Measurements from ENCODE around the gene GH1.

GH1 gene

DNA sequence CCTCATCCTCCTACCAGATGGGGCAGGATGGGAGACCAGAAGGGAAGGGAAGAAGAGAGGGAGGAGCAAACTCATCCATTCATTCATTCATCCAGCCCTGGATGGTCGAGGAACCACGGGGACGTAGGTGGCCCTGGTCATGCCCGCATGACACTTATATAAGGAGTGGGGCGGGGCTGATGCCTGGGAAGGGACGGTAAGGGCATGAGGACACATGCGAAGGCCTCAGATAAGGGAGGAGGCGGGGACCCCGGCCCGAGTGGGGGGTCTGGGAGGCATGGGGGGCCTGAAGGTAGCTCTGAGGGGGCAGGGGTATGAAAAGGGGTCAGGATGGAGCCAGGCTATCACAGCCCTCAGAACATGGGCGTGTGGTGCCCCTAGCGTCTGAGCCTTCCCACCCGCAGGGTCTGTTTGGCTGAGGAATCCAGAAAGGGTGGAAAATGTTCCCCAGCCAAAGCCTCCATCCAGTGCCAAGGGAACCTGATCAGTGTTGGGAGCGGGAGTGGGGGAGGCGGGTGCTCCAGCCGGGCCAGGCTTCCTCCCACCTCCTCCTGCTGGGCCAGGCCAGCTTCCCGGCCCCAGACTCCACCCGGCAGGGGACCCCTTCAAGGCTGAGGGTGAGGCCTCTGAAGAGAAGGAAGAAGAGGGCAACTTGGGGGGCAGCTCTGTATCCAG lies 31.1 kb upstream of the GH1 start:
- H3K27ac ChIP-seq, result no peak overlapping the region
- TF ChIP-seq, protein P1, sequence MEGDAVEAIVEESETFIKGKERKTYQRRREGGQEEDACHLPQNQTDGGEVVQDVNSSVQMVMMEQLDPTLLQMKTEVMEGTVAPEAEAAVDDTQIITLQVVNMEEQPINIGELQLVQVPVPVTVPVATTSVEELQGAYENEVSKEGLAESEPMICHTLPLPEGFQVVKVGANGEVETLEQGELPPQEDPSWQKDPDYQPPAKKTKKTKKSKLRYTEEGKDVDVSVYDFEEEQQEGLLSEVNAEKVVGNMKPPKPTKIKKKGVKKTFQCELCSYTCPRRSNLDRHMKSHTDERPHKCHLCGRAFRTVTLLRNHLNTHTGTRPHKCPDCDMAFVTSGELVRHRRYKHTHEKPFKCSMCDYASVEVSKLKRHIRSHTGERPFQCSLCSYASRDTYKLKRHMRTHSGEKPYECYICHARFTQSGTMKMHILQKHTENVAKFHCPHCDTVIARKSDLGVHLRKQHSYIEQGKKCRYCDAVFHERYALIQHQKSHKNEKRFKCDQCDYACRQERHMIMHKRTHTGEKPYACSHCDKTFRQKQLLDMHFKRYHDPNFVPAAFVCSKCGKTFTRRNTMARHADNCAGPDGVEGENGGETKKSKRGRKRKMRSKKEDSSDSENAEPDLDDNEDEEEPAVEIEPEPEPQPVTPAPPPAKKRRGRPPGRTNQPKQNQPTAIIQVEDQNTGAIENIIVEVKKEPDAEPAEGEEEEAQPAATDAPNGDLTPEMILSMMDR (IDR thresholded peaks at IDR 0.05), result no peak
- DNase-seq (ENCODE audit: low spot score), result no peak
- no peak overlapping the region for H3K4me3 ChIP-seq

DNA sequence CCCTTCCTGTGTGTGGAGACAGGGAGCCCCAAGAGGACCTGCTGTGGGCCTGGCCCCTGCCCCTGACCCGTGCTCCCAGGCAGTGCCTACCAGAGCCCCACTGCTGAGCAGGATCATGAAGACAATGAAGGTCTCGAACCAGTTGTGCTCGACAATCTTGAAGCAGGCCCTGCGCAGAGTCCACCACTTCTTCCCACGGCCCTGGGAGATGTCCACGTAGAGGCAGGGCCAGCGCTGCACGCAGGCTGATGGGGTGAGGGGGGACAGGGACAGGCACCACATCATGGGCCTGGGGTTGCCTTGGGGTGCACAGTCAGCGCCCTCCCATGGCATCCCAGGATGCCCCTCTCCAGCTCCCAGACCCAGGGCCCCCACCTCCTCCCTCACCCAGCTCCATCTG lies 29.9 kb upstream of the GH1 start:
- TF ChIP-seq, protein P1 (IDR thresholded peaks at IDR 0.05), result no peak
- no peak for DNase-seq (ENCODE audit: low spot score)
- Histone ChIP-seq H3K4me3 (no peak overlapping the region), H3K27ac (no peak overlapping the region)

DNA sequence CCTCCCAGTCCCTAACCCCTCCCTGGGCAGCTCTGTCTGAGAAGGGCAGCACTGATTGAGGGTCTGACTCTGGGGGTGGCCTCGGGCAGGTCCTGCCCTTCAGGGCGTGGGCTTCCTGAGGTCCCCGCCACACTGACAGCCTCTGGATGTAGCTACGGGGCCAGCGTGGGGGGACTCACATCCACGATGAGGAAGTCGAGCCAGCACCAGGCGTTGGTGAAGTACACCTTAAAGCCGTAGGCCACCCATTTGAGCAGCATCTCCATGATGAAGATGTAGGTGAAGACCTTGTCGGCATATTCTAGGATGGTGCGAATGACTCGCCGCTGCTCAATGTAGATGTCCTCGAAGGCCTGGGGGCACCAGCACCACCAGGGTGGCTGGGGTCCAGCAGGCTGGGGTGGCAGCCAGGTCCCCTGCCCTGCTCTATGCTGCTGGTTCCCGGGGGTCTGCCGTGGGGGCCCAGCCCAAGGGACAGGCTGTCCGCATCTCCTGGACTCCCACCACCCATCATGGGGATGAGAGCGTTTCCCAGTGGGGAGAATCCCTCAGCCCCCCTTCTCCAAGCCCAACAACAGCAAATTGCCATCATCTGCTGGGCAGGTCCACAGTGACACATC lies 29.2 kb upstream of the GH1 start:
- DNase-seq (ENCODE audit: low spot score), result no peak
- H3K27ac ChIP-seq, result no peak overlapping the region
- TF ChIP-seq, protein P1 (IDR thresholded peaks at IDR 0.05), result no peak
- H3K4me3 ChIP-seq, result no peak overlapping the region

DNA sequence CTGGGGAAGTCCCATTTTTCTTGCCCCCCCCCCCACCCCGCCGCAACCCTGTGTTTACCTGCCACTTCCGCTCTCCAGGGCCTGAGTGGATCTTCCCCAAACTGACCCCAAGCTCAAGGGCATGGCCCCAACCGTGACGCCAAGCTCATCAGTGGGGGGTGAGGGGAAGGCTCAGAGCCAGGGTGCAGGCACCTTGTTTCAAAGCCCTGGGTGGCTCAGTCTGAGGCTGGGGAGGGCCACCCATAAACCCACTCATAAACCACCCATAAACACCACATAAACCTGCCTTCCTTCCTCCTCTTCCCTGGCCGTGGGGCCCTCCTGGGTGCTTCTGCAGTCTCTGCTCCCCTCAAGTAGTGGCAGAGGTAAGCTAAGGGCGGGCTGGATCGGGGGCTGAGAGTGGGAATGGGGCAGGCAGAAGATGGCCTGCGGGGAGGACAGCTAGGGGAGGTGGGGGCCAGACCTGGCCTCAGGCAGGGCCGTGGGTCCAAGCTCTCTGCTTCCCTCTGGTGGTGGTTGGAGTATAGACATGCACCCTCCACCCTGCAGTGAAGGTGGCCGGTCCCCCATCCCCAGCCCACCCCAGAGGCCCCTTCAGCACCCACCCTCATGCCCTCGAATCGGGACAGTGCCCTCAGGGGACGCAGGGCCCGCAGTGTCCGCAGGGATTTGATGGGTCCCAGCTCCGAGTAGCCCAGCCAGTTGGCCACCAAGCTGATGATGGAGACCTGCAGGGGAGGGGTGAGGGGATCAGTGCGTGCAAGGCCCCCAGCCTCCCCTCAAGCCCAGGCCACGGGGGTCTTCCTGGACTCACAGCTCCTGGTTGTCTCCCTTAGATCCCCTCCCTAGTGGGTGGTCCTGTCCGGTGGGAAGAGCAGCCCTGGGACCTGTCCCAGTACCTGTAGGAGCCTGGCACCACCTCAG lies 28.1 kb upstream of the GH1 start:
- TF ChIP-seq, protein P1 (IDR thresholded peaks at IDR 0.05), result peak; percentile 44
- no peak overlapping the region for H3K27ac ChIP-seq
- no peak for DNase-seq (ENCODE audit: low spot score)
- no peak overlapping the region for H3K4me3 ChIP-seq

DNA sequence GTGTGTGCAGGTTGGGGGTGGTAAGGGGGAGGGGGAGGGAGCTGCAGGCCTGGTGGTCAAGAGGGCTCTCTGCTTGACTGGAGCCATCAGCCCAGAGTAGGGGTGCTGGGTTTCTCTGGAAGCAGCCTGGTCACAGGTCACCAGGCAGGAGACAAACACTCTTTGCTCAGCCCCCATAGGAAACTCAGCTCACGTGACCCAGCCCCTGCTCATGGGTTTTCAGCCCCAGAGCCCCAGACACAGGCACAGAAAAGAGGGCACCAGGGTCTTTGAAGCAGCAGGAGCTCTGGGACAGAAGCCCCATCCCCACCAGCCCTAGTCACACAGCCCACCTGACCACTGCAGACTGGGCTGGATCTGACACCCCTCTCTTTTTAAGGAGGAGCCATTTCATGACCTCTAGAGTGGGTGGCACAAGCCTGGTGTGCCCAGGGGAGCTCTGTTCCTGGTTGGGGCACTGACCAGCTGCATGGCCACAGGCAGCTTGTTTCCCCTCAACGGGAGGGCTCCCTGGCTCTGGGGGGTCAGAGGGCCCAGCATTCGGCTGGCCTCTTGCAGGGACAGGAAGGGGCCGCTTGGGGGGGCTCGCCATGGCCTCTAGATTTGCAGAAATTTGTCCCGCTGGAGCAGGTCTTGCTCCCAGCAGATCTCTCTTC lies 27.3 kb upstream of the GH1 start:
- DNase-seq (ENCODE audit: low spot score), result no peak
- H3K27ac ChIP-seq, result no peak overlapping the region
- no peak overlapping the region for H3K4me3 ChIP-seq
- TF ChIP-seq, protein P1 (IDR thresholded peaks at IDR 0.05), result no peak

DNA sequence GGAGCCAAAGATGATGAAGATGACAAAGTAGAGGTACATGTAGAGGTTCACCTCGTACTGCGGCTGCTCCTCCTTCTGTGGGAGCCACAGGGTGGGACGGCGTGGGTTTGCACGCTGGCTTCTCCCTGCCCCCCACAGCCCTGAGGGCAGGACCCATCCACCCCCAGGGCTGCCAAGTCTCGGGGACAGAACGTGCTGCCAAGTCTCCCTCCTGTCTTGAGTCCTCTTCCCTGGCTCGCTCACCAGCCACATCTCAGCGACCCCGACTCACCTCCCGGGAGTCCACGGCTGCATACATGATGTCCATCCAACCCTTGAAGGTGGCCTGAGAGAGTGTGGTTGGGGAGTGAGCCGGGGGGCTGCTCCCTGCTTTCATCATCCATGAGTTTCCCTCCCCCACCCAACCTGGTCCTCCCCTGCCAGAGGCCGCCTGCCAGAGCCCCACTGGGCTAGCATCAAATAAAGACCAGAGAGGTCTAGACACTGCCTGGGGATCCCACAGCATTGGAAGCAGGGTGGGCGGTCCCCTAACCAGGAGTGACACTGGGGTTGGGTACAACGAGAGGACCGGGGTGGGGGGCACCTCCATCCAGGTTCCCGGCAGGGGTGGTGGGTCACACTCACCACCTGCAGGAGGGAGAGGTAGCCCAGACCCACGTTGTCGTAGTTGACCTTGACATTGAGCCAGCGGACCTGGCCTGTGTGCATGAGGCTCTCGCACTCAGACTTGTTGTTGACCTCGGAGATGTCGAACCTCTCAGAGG lies 26.3 kb upstream of the GH1 start:
- TF ChIP-seq, protein P1 (IDR thresholded peaks at IDR 0.05), result no peak
- Histone ChIP-seq H3K4me3 (no peak overlapping the region), H3K27ac (no peak overlapping the region)
- DNase-seq (ENCODE audit: low spot score), result no peak
